Left lung (tissue), 10 donors: Measurements from ENCODE around the gene CHFR. TPM values are rescaled to one million over a fixed set of nuclear protein-coding genes. Genes with fewer than 3 reads are reported as not detected.

Experiments
- ATAC-seq: fragments of 200-7000 bp; cut with Tn5 transposase; one replicate; pipeline ENCODE4 v1.9.1; 2020; ENCODE audit warnings: moderate library complexity
- DNase-seq, 4 donors: peaks; one replicate each; pipeline ENCODE4 v3.0.0-alpha.2; 2013 to 2020
- H3K27ac ChIP-seq, 2 donors: fragments of 200-600 bp; sonication (generic) in 1 of 2; one replicate each; pipeline versions ENCODE4 v1.5.0 to v1.8.0; 2020 to 2021
- H3K27me3 ChIP-seq, 2 donors: fragments of 200-600 bp; sonication (generic) in 1 of 2; one replicate each; pipeline versions ENCODE4 v1.5.0 to v1.8.0; 2020 to 2021
- H3K36me3 ChIP-seq, 2 donors: fragments of 200-600 bp; sonication (generic) in 1 of 2; one replicate each; pipeline versions ENCODE4 v1.5.0 to v1.8.0; 2020 to 2021
- H3K4me1 ChIP-seq, 2 donors: fragments of 200-600 bp; one replicate each; pipeline ENCODE4 v1.8.0; 2021
- H3K4me3 ChIP-seq, 2 donors: fragments of 200-600 bp; sonication (generic) in 1 of 2; one replicate each; pipeline versions ENCODE4 v1.5.0 to v1.8.0; 2020 to 2021; ENCODE audit warnings: mild to moderate bottlenecking in 1 of 2
- H3K9me3 ChIP-seq, 2 donors: fragments of 200-600 bp; sonication (generic) in 1 of 2; one replicate each; pipeline versions ENCODE4 v1.5.0 to v1.8.0; 2020 to 2021
- CTCF ChIP-seq, 2 donors: fragments of 200-600 bp; sonication (generic) in 1 of 2; IDR thresholded peaks; one replicate each; pipeline versions ENCODE4 v1.5.0 to v1.8.0; 2021; ENCODE audit warnings: antibody characterized with exemption in 2 of 2
- intact Hi-C, 2 donors: fragments of 100-400 bp; cut with DNase I; formaldehyde crosslinking; loops; one replicate each; pipeline versions ENCODE4 v1.11.2 to v1.14.2; 2022
- polyA plus RNA-seq, 6 donors: library from polyadenylated mRNA; unstranded; fragments of 120-200 nt; gene quantifications; one replicate each; pipeline ENCODE4 v1.2.1, GENCODE V29; 2013; ENCODE audit not compliant: insufficient read length in 6 of 6
- total RNA-seq, 2 donors: library from RNA; stranded (reverse); fragmentation: NEBNext Ultra II Directional; extraction: Animal tissue kit (Norgen Biotek cat#: 25700); gene quantifications; one replicate each; pipeline ENCODE4 v1.2.1, GENCODE V29; 2021
- donor health status: DM: no; HTN: yes; CAD: no.
- donor health status: DM: no; HTN: no; CAD: no.

CHFR gene
- total and polyA plus RNA-seq, 8 donors: 21.0 to 62.6 (median 26.4) TPM

GRCh38 chr12:132824053-132824452, 63.4 kb downstream of the CHFR start:
- no peak for ATAC-seq
- Histone ChIP-seq H3K4me1 (peaks cover 5 to 24% of the 10 kb centered on the region in 2 donors), H3K27me3 (no peaks in the 10 kb centered on the region), H3K4me3 (no peak overlapping the region), H3K36me3 (peaks cover 0 to 80% of the 10 kb centered on the region in 2 donors), H3K27ac (no peak overlapping the region), H3K9me3 (no peaks in the 10 kb centered on the region)
- no peak for TF ChIP-seq CTCF (IDR thresholded peaks at IDR 0.05)
- intact Hi-C loops: no loop called here
- no peak for DNase-seq

- H3K4me1 ChIP-seq: no peaks in the 10 kb centered on the region
- no peaks in the 10 kb centered on the region for H3K9me3 ChIP-seq
- TF ChIP-seq CTCF (IDR thresholded peaks at IDR 0.05): no peak
- intact Hi-C loops: no loop called here
- no peaks in the 10 kb centered on the region for H3K27me3 ChIP-seq
- H3K36me3 ChIP-seq: peaks cover 0 to 88% of the 10 kb centered on the region in 2 donors
- no peak overlapping the region for H3K4me3 ChIP-seq
- DNase-seq (no peak), ATAC-seq (no peak)
- no peak overlapping the region for H3K27ac ChIP-seq
These were observed 68.8 kb downstream of the CHFR start for GRCh38 chr12:132818562-132818961.

- H3K27me3 ChIP-seq: no peaks in the 10 kb centered on the region
- no peaks in the 10 kb centered on the region for H3K9me3 ChIP-seq
- no peak for ATAC-seq
These were observed 73.2 kb downstream of the CHFR start for GRCh38 chr12:132814232-132814631.

GRCh38 chr12:132813443-132813842, 74.0 kb downstream of the CHFR start:
- no peaks in the 10 kb centered on the region for H3K27me3 ChIP-seq
- no peak overlapping the region for H3K27ac ChIP-seq
- H3K4me1 ChIP-seq: no peaks in the 10 kb centered on the region
- no peak for DNase-seq
- H3K36me3 ChIP-seq: peaks cover 0 to 87% of the 10 kb centered on the region in 2 donors
- TF ChIP-seq CTCF (IDR thresholded peaks at IDR 0.05): no peak
- H3K4me3 ChIP-seq: no peak overlapping the region
- intact Hi-C loops: no loop called here
- no peak for ATAC-seq
- no peaks in the 10 kb centered on the region for H3K9me3 ChIP-seq

More at GRCh38 chr12:132814232-132814631, 73.2 kb downstream of the CHFR start:
- intact Hi-C loops: no loop called here
- H3K4me3 ChIP-seq: no peak overlapping the region
- TF ChIP-seq CTCF (IDR thresholded peaks at IDR 0.05): no peak
- DNase-seq: no peak
- H3K36me3 ChIP-seq: peaks cover 0 to 88% of the 10 kb centered on the region in 2 donors
- H3K27ac ChIP-seq: no peak overlapping the region
- H3K4me1 ChIP-seq: no peaks in the 10 kb centered on the region

GRCh38 chr12:132812631-132813305, 74.6 kb downstream of the CHFR start:
- Histone ChIP-seq H3K9me3 (no peaks in the 10 kb centered on the region), H3K27me3 (no peaks in the 10 kb centered on the region), H3K4me3 (no peak overlapping the region), H3K27ac (no peak overlapping the region), H3K4me1 (no peaks in the 10 kb centered on the region), H3K36me3 (peaks cover 0 to 87% of the 10 kb centered on the region in 2 donors)
- no peak for DNase-seq
- ATAC-seq: no peak
- intact Hi-C loops: no loop called here
- no peak for TF ChIP-seq CTCF (IDR thresholded peaks at IDR 0.05)
